Measurements from ENCODE around the gene ACTR1B.
"Not testable (repeated sequence)": the region's sequence is repeated elsewhere in the genome, so short reads cannot be mapped to it uniquely, and the experiment has no call there.

ACTR1B gene

DNA sequence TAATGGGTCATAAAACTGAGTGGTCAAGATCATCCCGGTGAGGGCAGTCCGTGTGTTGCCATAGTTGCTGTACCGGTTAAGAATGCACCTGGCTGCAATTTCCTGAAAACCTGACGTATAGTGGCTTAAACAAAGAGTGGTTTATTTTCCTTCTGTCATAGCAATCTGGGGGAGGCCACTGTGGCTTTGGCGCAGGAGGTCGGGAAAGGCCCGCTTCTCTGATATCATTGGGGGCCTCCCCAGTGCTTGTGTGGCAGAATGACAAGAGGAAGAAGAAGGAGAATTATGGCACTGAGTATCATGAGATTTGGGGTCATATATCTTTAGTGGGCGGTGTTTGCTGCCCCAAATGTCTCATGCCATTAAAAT is 10.1 kb upstream of the ACTR1B start:
- no peak for DNase-seq (ENCODE audit: low read depth)
- H3K4me3 ChIP-seq (ENCODE audit: low read depth, low read length) = no peak overlapping the region
- TF ChIP-seq, protein P1, sequence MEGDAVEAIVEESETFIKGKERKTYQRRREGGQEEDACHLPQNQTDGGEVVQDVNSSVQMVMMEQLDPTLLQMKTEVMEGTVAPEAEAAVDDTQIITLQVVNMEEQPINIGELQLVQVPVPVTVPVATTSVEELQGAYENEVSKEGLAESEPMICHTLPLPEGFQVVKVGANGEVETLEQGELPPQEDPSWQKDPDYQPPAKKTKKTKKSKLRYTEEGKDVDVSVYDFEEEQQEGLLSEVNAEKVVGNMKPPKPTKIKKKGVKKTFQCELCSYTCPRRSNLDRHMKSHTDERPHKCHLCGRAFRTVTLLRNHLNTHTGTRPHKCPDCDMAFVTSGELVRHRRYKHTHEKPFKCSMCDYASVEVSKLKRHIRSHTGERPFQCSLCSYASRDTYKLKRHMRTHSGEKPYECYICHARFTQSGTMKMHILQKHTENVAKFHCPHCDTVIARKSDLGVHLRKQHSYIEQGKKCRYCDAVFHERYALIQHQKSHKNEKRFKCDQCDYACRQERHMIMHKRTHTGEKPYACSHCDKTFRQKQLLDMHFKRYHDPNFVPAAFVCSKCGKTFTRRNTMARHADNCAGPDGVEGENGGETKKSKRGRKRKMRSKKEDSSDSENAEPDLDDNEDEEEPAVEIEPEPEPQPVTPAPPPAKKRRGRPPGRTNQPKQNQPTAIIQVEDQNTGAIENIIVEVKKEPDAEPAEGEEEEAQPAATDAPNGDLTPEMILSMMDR (IDR thresholded peaks at IDR 0.05; ENCODE audit: control insufficient read depth, extremely low read depth, insufficient read depth) = no peak

DNA sequence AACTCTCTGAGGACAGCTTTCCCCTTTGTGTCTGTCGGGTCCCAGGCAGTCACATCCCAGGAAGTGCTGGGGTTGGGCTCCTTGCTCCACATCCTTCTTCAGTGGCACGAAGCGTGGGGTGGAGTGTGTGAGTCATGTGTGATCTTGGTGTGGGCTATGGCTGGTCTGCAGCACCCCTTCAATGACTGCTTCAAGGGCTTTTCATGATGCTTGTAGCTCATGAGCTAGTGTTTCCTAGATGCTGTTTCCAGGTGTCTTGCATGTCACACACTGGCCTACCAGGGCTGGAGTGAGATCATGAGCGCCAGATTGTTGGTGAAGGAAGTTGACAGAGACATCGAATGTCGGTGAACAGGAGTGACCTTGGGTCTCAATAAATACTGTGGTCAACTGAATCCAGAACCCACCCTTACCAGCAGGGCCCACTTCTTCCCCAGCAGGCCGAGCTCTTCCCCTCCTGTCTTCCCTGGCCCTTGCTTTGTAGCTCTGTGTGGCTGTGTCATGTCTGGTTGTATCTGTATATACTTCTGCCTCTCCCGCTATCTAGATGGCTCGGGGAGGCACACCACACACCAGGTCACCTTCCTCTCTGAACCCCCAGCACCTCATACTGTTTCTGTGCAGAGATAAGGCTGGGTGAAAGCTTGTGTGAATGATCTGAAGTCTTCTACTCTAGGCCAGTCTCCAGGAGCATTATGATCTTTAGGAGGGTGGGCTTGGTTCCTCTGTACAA is 9.5 kb upstream of the ACTR1B start:
- H3K4me3 ChIP-seq (ENCODE audit: low read depth, low read length) = no peak overlapping the region
- TF ChIP-seq, protein P1 (IDR thresholded peaks at IDR 0.05; ENCODE audit: control insufficient read depth, extremely low read depth, insufficient read depth) = no peak
- no peak for DNase-seq (ENCODE audit: low read depth)

DNA sequence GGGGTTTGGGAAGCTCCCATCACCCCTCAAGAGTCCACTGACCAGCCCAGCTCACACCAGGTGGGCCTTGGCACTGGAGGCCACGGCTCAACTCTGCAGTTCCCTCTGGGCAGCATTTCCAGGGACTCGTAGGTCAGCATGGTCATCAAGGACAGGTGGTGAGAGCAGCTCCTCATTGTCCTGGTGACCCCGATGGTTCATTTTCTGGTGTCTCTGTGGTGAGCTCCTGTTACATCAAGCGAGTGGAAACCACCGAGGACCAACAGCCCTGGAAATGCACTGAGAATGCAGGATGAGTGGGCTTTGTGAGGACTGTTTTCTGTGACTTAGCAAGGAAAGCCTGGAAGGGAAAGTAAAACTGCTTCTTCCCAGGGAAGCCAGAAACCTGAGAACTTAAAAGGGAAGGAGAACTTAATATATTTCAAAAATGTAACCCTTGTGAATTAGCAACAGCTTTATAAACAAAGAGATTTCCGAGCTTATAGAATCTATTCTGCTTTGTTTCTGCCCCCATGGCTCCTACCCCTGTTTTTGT is 8.8 kb upstream of the ACTR1B start:
- DNase-seq (ENCODE audit: low read depth); H3K4me3 ChIP-seq (ENCODE audit: low read depth, low read length): not testable (repeated sequence)

DNA sequence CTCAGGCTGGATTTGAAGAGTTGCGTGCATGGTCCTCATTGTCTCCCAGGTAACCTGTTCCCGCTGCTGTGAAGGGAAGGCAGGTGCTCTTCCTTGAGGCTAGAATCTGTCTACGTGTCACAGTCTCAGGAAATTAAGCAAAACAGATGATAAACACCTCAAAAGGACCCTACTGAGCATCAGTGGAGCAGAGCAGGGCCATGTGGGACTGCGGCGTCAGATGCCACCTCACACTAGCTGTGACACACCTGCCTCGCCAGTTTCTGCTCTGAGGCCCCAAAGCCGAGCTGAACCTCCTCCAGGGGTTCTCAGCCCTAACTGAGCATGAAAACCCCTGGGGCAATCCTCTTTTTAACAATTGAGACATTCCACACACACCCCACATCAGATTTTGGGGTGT is 7.7 kb upstream of the ACTR1B start:
- H3K4me3 ChIP-seq (ENCODE audit: low read depth, low read length) = no peak overlapping the region
- TF ChIP-seq, protein P1 (IDR thresholded peaks at IDR 0.05; ENCODE audit: control insufficient read depth, extremely low read depth, insufficient read depth) = no peak
- no peak for DNase-seq (ENCODE audit: low read depth)

DNA sequence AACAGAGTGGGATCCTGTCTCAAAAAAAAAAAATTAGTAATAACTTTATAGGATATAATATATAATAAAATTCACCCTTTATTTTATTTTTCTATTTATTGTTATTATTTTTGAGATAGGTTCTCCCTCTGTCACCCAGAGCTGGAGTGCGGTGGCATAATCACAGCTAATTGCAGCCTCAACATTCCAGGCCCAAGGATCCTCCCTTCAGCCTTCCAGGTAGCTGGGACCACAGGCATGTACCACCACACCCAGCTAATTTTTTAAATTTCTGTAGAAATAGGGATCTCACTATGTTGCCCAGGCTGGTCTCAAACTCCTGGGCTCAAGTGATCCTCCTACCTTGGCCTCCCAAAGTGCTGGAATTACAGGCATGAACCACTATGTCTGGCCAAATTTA is 6.6 kb upstream of the ACTR1B start:
- no peak for DNase-seq (ENCODE audit: low read depth)
- no peak overlapping the region for H3K4me3 ChIP-seq (ENCODE audit: low read depth, low read length)
- TF ChIP-seq, protein P1 (IDR thresholded peaks at IDR 0.05; ENCODE audit: control insufficient read depth, extremely low read depth, insufficient read depth) = no peak

DNA sequence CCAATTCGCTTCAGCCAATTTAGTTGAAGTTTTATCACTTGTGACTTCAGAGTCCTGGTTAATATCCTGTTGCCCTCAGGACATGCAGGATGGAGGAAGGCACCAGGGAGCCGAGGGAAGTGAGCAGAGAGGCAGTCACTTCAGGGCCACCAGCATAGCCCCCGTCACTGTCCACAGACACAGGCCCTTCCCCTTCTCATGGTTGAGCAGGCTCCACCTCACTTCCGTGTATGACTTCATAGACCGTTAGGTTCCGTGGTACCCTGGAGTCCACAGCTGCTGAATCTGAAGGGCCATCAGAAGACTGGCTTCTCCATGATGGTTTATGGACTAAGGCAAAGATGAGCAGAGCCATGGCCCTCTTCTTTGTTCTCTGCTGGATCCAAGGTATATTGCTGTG is 5.6 kb upstream of the ACTR1B start, which contains the start of gene C2orf92:
Gene C2orf92 (plus strand): TSS at position 266 of the 400 bp plus-strand sequence. CDS start 76 bp downstream, at position 342.
- no peak within 1 kb of the TSS for H3K4me3 ChIP-seq (ENCODE audit: low read depth, low read length)
- no peak for DNase-seq (ENCODE audit: low read depth)
- TF ChIP-seq, protein P1 (IDR thresholded peaks at IDR 0.05; ENCODE audit: control insufficient read depth, extremely low read depth, insufficient read depth) = no peak

DNA sequence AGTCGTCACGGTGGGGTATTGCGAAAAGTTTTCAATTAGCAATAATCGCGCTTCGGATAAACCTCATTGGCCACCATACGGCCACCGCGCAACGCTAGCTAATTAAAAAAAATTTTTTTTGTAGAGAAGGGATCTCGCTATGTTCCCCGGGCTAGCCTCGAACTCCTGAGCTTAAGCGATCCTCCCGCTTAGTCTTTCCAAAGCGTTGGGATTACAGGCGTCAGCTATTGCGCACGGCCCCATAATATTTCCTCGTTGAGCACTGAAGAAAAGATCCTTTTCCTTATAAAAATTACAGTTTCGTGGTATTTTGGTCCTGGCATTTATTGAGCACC is 759 bp upstream of the ACTR1B start:
- TF ChIP-seq, protein P1 (IDR thresholded peaks at IDR 0.05; ENCODE audit: control insufficient read depth, extremely low read depth, insufficient read depth) = no peak
- H3K4me3 ChIP-seq (ENCODE audit: low read depth, low read length) = peak overlapping the region; percentile 90
- DNase-seq (ENCODE audit: low read depth) = no peak
